Hepatocyte (in vitro differentiated cells): ENCODE measurements around the gene TAP2. TPM values are rescaled to one million over a fixed set of nuclear protein-coding genes. Genes with fewer than 3 reads are reported as not detected.

Experiments used
- DNase-seq: peaks from one replicate; pipeline ENCODE4 v3.0.0-alpha.2; 2016; ENCODE audit warnings: low spot score
- H2AFZ ChIP-seq: fragments of 200-600 bp; sonication (generic); 2 replicates; pipeline ENCODE4 v1.6.0; 2016; ENCODE audit warnings: antibody characterized with exemption, mild to moderate bottlenecking
- H3K27ac ChIP-seq: fragments of 200-600 bp; sonication (generic); 2 replicates; pipeline ENCODE4 v1.5.1; 2016; ENCODE audit warnings: mild to moderate bottlenecking
- H3K27me3 ChIP-seq: fragments of 200-600 bp; sonication (generic); 2 replicates; pipeline ENCODE4 v1.6.1; 2016
- H3K36me3 ChIP-seq: fragments of 200-600 bp; sonication (generic); replicated peaks from 2 replicates; pipeline ENCODE4 v1.5.1; 2016; ENCODE audit warnings: low read depth; ENCODE audit not compliant: insufficient read depth
- H3K4me1 ChIP-seq: fragments of 200-600 bp; sonication (generic); 2 replicates; pipeline ENCODE4 v1.5.1; 2016; ENCODE audit warnings: mild to moderate bottlenecking, moderate library complexity; ENCODE audit not compliant: insufficient read depth
- H3K4me2 ChIP-seq: fragments of 200-600 bp; sonication (generic); 2 replicates; pipeline ENCODE4 v1.6.0; 2016
- H3K4me3 ChIP-seq: fragments of 200-600 bp; sonication (generic); 2 replicates; pipeline ENCODE4 v1.5.1; 2016; ENCODE audit warnings: mild to moderate bottlenecking
- H3K79me2 ChIP-seq: fragments of 200-600 bp; sonication (generic); 2 replicates; pipeline ENCODE4 v1.6.0; 2017; ENCODE audit warnings: mild to moderate bottlenecking
- H3K9me2 ChIP-seq: fragments of 200-600 bp; sonication (generic); replicated peaks from 2 replicates; pipeline ENCODE4 v1.6.0; 2017; ENCODE audit warnings: mild to moderate bottlenecking; ENCODE audit not compliant: insufficient read depth
- H3K9me3 ChIP-seq: fragments of 200-600 bp; sonication (generic); 2 replicates; pipeline ENCODE4 v1.5.1; 2016; ENCODE audit warnings: low read depth, mild to moderate bottlenecking
- H4K20me1 ChIP-seq: fragments of 200-600 bp; sonication (generic); 2 replicates; pipeline ENCODE4 v1.6.0; 2016; ENCODE audit warnings: mild to moderate bottlenecking; ENCODE audit not compliant: insufficient read depth, poor library complexity, severe bottlenecking
- EZH2 ChIP-seq: fragments of 200-600 bp; sonication (generic); IDR thresholded peaks from 2 replicates; pipeline ENCODE4 v1.6.1; 2016; ENCODE audit warnings: antibody characterized with exemption, mild to moderate bottlenecking, borderline replicate concordance
- EZH2phosphoT487 ChIP-seq: fragments of 200-600 bp; sonication (generic); IDR thresholded peaks from one replicate; pipeline ENCODE4 v1.6.1; 2018; ENCODE audit warnings: antibody characterized with exemption, mild to moderate bottlenecking, low read depth, moderate library complexity; ENCODE audit not compliant: unreplicated experiment, severe bottlenecking
- WGBS: methylation state at CpG from one replicate; pipeline ENCODE4 v1.1.6; 2016; ENCODE audit warnings: low lambda C conversion rate; ENCODE audit errors: missing lambda C conversion rate; 5-methylcytosine and 5-hydroxymethylcytosine counted together
- polyA plus RNA-seq: library from polyadenylated mRNA; unstranded; fragments of >200 nt; fragmentation: Nextera tagmentation; extraction: Ambion mirVana; gene quantifications from 2 replicates; pipeline ENCODE4 v1.2.1, GENCODE V29; 2016
- total RNA-seq: library from RNA; depleted of rRNA; stranded (reverse); fragments of >200 nt; gene quantifications from 2 replicates; pipeline ENCODE4 v1.2.3, GENCODE V29; 2014
- TF ChIP-seq, protein P1 (sequence below): fragments of 200-600 bp; sonication (generic); IDR thresholded peaks from 2 replicates; pipeline ENCODE4 v1.5.1; 2016; ENCODE audit warnings: antibody characterized with exemption, mild to moderate bottlenecking; ENCODE audit not compliant: poor library complexity

The TAP2 gene
- total and polyA plus RNA-seq, 2 experiments from 2014 or later: 1.2 to 11.7 TPM

DNA sequence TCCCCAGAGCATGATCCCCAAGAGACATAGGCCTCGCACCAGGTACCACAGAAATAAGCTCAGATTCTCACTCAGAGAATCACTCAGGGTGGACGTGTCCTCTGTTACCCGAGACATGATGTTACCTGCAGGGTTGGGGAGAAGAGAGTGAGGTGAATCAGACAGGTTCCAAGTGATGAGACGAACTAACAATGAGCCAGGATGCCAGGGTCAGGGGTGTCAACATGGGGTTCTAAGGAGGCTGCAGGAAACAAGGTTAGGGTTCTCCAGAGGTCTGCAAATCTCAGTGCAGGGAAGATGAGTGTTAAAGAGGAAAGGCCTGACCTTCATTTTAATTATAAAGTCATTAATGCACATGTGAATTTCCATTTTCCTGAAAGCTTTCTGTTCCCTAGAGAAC lies 12.5 kb upstream of the TAP2 start:
- no peaks in the 10 kb centered on the region for H3K36me3 ChIP-seq
- H3K9me2 ChIP-seq: no peaks in the 10 kb centered on the region
- peaks cover 9% of the 10 kb centered on the region for H3K4me1 ChIP-seq
- H3K27ac ChIP-seq: no peak overlapping the region
- H3K79me2 ChIP-seq: no peaks in the 10 kb centered on the region
- no peaks in the 10 kb centered on the region for H3K9me3 ChIP-seq
- no peak overlapping the region for H3K4me2 ChIP-seq
- TF ChIP-seq EZH2phosphoT487: no peak
- no peak for TF ChIP-seq EZH2
- TF ChIP-seq, protein P1, sequence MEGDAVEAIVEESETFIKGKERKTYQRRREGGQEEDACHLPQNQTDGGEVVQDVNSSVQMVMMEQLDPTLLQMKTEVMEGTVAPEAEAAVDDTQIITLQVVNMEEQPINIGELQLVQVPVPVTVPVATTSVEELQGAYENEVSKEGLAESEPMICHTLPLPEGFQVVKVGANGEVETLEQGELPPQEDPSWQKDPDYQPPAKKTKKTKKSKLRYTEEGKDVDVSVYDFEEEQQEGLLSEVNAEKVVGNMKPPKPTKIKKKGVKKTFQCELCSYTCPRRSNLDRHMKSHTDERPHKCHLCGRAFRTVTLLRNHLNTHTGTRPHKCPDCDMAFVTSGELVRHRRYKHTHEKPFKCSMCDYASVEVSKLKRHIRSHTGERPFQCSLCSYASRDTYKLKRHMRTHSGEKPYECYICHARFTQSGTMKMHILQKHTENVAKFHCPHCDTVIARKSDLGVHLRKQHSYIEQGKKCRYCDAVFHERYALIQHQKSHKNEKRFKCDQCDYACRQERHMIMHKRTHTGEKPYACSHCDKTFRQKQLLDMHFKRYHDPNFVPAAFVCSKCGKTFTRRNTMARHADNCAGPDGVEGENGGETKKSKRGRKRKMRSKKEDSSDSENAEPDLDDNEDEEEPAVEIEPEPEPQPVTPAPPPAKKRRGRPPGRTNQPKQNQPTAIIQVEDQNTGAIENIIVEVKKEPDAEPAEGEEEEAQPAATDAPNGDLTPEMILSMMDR: no peak
- no peak overlapping the region for H2AFZ ChIP-seq
- no peak for DNase-seq
- no peak overlapping the region for H3K4me3 ChIP-seq
- H3K27me3 ChIP-seq: peaks cover 19% of the 10 kb centered on the region
- WGBS: 88% methylated on average over 4 of the region's 4 CpGs
- no peaks in the 10 kb centered on the region for H4K20me1 ChIP-seq

DNA sequence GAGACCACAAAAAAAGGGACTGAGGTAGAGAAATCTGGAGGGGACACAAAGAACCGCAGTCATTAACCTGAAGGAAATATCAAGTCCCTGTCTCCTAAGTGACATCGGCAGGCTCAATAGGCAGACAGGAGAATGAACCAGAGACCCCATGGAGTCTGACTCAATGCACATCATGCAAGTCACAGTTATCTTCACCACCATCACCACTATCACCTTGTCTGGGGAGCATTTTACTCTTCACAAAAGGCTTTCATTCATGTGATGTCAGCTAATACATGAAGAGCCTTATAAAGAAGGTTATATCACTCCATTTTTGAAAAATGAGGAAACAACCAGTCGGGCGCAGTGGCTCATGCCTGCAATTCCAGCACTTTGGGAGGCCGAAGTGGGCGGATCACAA lies 10.6 kb upstream of the TAP2 start:
- H2AFZ ChIP-seq: no peak overlapping the region
- H3K9me3 ChIP-seq: no peaks in the 10 kb centered on the region
- H3K4me1 ChIP-seq: peaks cover 9% of the 10 kb centered on the region
- no peak overlapping the region for H3K27ac ChIP-seq
- no peak overlapping the region for H3K4me2 ChIP-seq
- TF ChIP-seq, protein P1: no peak
- TF ChIP-seq EZH2 (no peak), EZH2phosphoT487 (no peak)
- H3K4me3 ChIP-seq: no peak overlapping the region
- no peaks in the 10 kb centered on the region for H3K79me2 ChIP-seq
- DNase-seq: no peak
- H3K36me3 ChIP-seq: no peaks in the 10 kb centered on the region
- no peaks in the 10 kb centered on the region for H3K9me2 ChIP-seq
- peaks cover 6% of the 10 kb centered on the region for H3K27me3 ChIP-seq
- no peaks in the 10 kb centered on the region for H4K20me1 ChIP-seq
- 82% methylated on average over 6 of the region's 6 CpGs for WGBS

DNA sequence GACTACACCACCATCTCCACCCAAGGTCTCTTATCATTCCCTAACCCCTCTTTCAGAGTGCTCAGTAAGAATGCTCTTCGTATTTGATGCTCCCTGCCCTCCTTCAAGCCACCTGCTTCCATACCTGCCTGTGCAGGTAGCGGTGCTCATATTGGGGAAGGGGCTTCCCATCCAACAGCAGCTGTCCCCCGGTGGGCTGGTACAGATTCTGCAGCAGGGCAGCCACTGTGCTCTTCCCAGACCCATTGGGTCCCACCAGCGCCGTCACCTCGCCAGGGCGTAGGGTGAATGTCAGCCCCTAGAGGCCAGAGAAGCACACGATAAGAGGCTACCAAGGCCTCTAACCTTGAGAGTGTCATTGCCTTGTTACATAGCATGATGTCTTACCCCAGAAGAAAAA lies 9.3 kb upstream of the TAP2 start:
- WGBS: 92% methylated on average over 8 of the region's 8 CpGs
- Histone ChIP-seq H3K4me1 (peaks cover 9% of the 10 kb centered on the region), H3K36me3 (no peaks in the 10 kb centered on the region), H3K79me2 (no peaks in the 10 kb centered on the region), H3K4me3 (no peak overlapping the region), H3K4me2 (no peak overlapping the region), H3K9me2 (no peaks in the 10 kb centered on the region), H3K27me3 (peaks cover 6% of the 10 kb centered on the region), H4K20me1 (no peaks in the 10 kb centered on the region), H3K27ac (no peak overlapping the region), H2AFZ (no peak overlapping the region), H3K9me3 (no peaks in the 10 kb centered on the region)
- no peak for DNase-seq
- TF ChIP-seq EZH2 (no peak), EZH2phosphoT487 (no peak)
- TF ChIP-seq, protein P1: no peak

DNA sequence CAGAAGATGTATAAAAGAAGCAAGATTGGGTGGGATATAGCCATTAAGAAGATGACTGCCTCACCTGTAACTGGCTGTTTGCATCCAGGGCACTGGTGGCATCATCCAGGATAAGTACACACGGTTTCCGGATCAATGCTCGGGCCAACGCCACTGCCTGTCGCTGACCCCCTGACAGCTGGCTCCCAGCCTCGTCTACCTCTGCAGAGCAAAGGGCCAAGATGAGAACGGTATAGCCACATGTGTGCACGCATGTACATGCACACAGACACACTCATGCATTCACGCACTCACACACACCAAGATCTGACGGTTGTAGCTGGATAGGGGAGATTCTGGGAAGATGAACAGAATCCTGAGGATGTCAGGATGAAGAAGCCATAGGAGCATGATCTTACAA lies 8.5 kb upstream of the TAP2 start:
- Histone ChIP-seq H3K36me3 (no peaks in the 10 kb centered on the region), H2AFZ (no peak overlapping the region), H3K27me3 (peaks cover 1% of the 10 kb centered on the region), H3K4me2 (no peak overlapping the region), H4K20me1 (no peaks in the 10 kb centered on the region), H3K4me1 (peaks cover under 1% of the 10 kb centered on the region), H3K27ac (no peak overlapping the region), H3K79me2 (no peaks in the 10 kb centered on the region), H3K9me3 (no peaks in the 10 kb centered on the region), H3K9me2 (no peaks in the 10 kb centered on the region), H3K4me3 (no peak overlapping the region)
- no peak for DNase-seq
- WGBS: 95% methylated on average over 10 of the region's 10 CpGs
- TF ChIP-seq EZH2: no peak
- TF ChIP-seq EZH2phosphoT487: no peak
- TF ChIP-seq, protein P1: no peak
